ENCODE data around the gene PLEKHG3. TPM values are rescaled to one million over a fixed set of nuclear protein-coding genes. Genes with fewer than 3 reads are reported as not detected.

Gene PLEKHG3
- total and polyA plus RNA-seq, 2 of the 13 experiments (the other 11 are each of a cell fraction or from before 2014, with no cell fraction given) = 7.1 to 9.8 TPM

GRCh38 chr14:64746298-64747250 lies 42.4 kb downstream of the PLEKHG3 start:
- no peaks in the 10 kb centered on the region for H3K79me2 ChIP-seq (ENCODE audit: insufficient read depth, low read length)
- no peaks in the 10 kb centered on the region for H4K20me1 ChIP-seq (ENCODE audit: insufficient read depth, low read length)
- no peak overlapping the region for H3K9ac ChIP-seq (ENCODE audit: insufficient read depth, low read depth, low read length)
- intact Hi-C loops (cut with micrococcal nuclease; ENCODE audit: unreplicated experiment) = no loop called here
- no peaks in the 10 kb centered on the region for H3K9me3 ChIP-seq (ENCODE audit: low read length)
- ChIA-PET POLR2A (interaction anchor here (0.9 kb wide), 1 partner anchor 40 kb away, joined by 3 read pairs; no protein-coding TSS in a partner anchor), CTCF (ENCODE audit: low intra/inter-chr PET ratio, low total read pairs) (interaction anchor here (1.2 kb wide), 1 partner anchor 75 kb away, joined by 4 read pairs; no protein-coding TSS in a partner anchor)
- BruUV-seq (replicated peaks) = no TSS peak
- DNase-seq (ENCODE audit: low spot score) (no peak), FAIRE-seq (no peak), ATAC-seq (peak; percentile 16; the same call in 2 of the 3 replicates)
- H3K4me2 ChIP-seq (ENCODE audit: low read depth, low read length) = no peak overlapping the region
- H3K27me3 ChIP-seq (ENCODE audit: control insufficient read depth in 1 of 2, insufficient read depth in 2 of 2, low read length in 2 of 2) = no peaks in the 10 kb centered on the region
- peaks cover 10 to 15% of the 10 kb centered on the region in 2 experiments; a peak in 3 of 5 replicates for H3K36me3 ChIP-seq (replicated peaks in 1 of 2; ENCODE audit: control insufficient read depth in 1 of 2, insufficient read depth in 2 of 2, low read length in 2 of 2)
- no peak overlapping the region for H3K27ac ChIP-seq (ENCODE audit: extremely low read length, insufficient read depth, low read length)
- TF ChIP-seq SALL2 (CRISPR knock-in tag; IDR thresholded peaks at IDR 0.05) = no peak
- no peak for TF ChIP-seq CCAR2 (optimal IDR thresholded peaks at IDR 0.05; ENCODE audit: low read depth, low read length)
- TF ChIP-seq ZSCAN21 (CRISPR knock-in tag; IDR thresholded peaks at IDR 0.05; ENCODE audit: borderline replicate concordance) = no peak
- no peak for TF ChIP-seq REPIN1 (CRISPR knock-in tag; IDR thresholded peaks at IDR 0.05; ENCODE audit: borderline replicate concordance, low read depth)
- TF ChIP-seq EP300 (IDR thresholded peaks at IDR 0.05; ENCODE audit: low read depth in 2 of 2, low read length in 2 of 2) = no peak
- no peak for TF ChIP-seq EP300 (CRISPR knock-in tag; IDR thresholded peaks at IDR 0.05; ENCODE audit: borderline replicate concordance)
- no peak for TF ChIP-seq CEBPG (CRISPR knock-in tag; IDR thresholded peaks at IDR 0.05)
- 79% methylated on average over 11 of the region's 12 CpGs for WGBS (ENCODE audit: low lambda C conversion rate)
- no peak overlapping the region for H2AFZ ChIP-seq (ENCODE audit: low read length)
- no peak overlapping the region for H3K4me3 ChIP-seq (replicated peaks in 1 of 3; ENCODE audit: insufficient read depth in 1 of 3, low read depth in 2 of 3, low read length in 3 of 3)
- no peaks in the 10 kb centered on the region for H3K4me1 ChIP-seq (ENCODE audit: insufficient read depth, low read length)
- in situ Hi-C loops (cut with HindIII; ENCODE audit: extremely low pct_ligation_motif_present, low pct_unique_long_range_greater_than_20kb) = no loop called here

- Histone ChIP-seq H3K36me3 (replicated peaks in 1 of 2; ENCODE audit: control insufficient read depth in 1 of 2, insufficient read depth in 2 of 2, low read length in 2 of 2) (peaks cover 2 to 9% of the 10 kb centered on the region in 2 experiments; a peak in 3 of 5 replicates), H3K27ac (ENCODE audit: extremely low read length, insufficient read depth, low read length) (no peak overlapping the region), H3K9me3 (ENCODE audit: low read length) (no peaks in the 10 kb centered on the region), H3K27me3 (ENCODE audit: control insufficient read depth in 1 of 2, insufficient read depth in 2 of 2, low read length in 2 of 2) (no peaks in the 10 kb centered on the region), H3K4me3 (replicated peaks in 1 of 3; ENCODE audit: insufficient read depth in 1 of 3, low read depth in 2 of 3, low read length in 3 of 3) (no peak overlapping the region), H3K79me2 (ENCODE audit: insufficient read depth, low read length) (no peaks in the 10 kb centered on the region), H2AFZ (ENCODE audit: low read length) (no peak overlapping the region), H3K9ac (ENCODE audit: insufficient read depth, low read depth, low read length) (no peak overlapping the region), H4K20me1 (ENCODE audit: insufficient read depth, low read length) (no peaks in the 10 kb centered on the region), H3K4me2 (ENCODE audit: low read depth, low read length) (no peak overlapping the region), H3K4me1 (ENCODE audit: insufficient read depth, low read length) (no peaks in the 10 kb centered on the region)
- WGBS (ENCODE audit: low lambda C conversion rate) = 90% methylated on average over 3 of the region's 5 CpGs
- DNase-seq (ENCODE audit: low spot score) (no peak), FAIRE-seq (no peak), ATAC-seq (no peak)
- intact Hi-C loops (cut with micrococcal nuclease; ENCODE audit: unreplicated experiment) = no loop called here
- no TSS peak for BruUV-seq (replicated peaks)
- TF ChIP-seq PAX8 (CRISPR knock-in tag; IDR thresholded peaks at IDR 0.05; ENCODE audit: borderline replicate concordance) (no peak), ZNF350 (CRISPR knock-in tag; IDR thresholded peaks at IDR 0.05; ENCODE audit: borderline replicate concordance, low read depth) (no peak), SETDB1 (CRISPR knock-in tag; IDR thresholded peaks at IDR 0.05; ENCODE audit: borderline replicate concordance) (no peak), ZNF550 (CRISPR knock-in tag; IDR thresholded peaks at IDR 0.05; ENCODE audit: borderline replicate concordance) (no peak), ZC3H13 (CRISPR knock-in tag; IDR thresholded peaks at IDR 0.05) (no peak), HOXA3 (CRISPR knock-in tag; IDR thresholded peaks at IDR 0.05) (no peak), DNMT3B (CRISPR knock-in tag; conservative IDR thresholded peaks at IDR 0.05) (no peak), WIZ (CRISPR knock-in tag; IDR thresholded peaks at IDR 0.05) (no peak), ZFP90 (CRISPR knock-in tag; IDR thresholded peaks at IDR 0.05; ENCODE audit: borderline replicate concordance) (no peak), JUNB (CRISPR knock-in tag; IDR thresholded peaks at IDR 0.05; ENCODE audit: borderline replicate concordance) (no peak)
- POLR2A ChIA-PET = no interaction called here
- CTCF ChIA-PET (ENCODE audit: low intra/inter-chr PET ratio, low total read pairs) = no interaction called here
- in situ Hi-C loops (cut with HindIII; ENCODE audit: extremely low pct_ligation_motif_present, low pct_unique_long_range_greater_than_20kb) = no loop called here
Measured at GRCh38 chr14:64747327-64747726, 43.1 kb downstream of the PLEKHG3 start.
